BJ (cell line): ENCODE measurements around the gene STIM1. TPM values are rescaled to one million over a fixed set of nuclear protein-coding genes. Genes with fewer than 3 reads are reported as not detected.

Experiments used
- CTCF ChIA-PET: fragments of 350-600 bp; formaldehyde crosslinking; extraction: SDS; loops from one replicate; lab custom pipeline; 2021; ENCODE audit warnings: antibody characterized with exemption, inconsistent platforms; lab: Yijun Ruan, JAX
- POLR2A ChIA-PET: fragments of 300-600 bp; sonication (Branson Sonifier 250); formaldehyde crosslinking; extraction: SDS; loops from one replicate; lab custom pipeline; 2021; ENCODE audit warnings: antibody characterized with exemption; lab: Charles Lee
- DNase-seq: peaks from one replicate; pipeline ENCODE4 v3.0.0-alpha.2; 2011; ENCODE audit warnings: low read depth
- H3K27me3 ChIP-seq: 2 replicates; pipeline ENCODE4 v1.6.0; 2011; ENCODE audit warnings: low read length; ENCODE audit not compliant: control insufficient read depth, insufficient read depth
- H3K36me3 ChIP-seq: 2 replicates; pipeline ENCODE4 v1.5.1; 2011; ENCODE audit warnings: low read length; ENCODE audit not compliant: control insufficient read depth, insufficient read depth
- H3K4me3 ChIP-seq: 2 replicates; pipeline ENCODE4 v1.5.1; 2011; ENCODE audit warnings: low read depth, mild to moderate bottlenecking, control low read depth, low read length
- CTCF ChIP-seq: IDR thresholded peaks from 2 replicates; pipeline ENCODE4 v1.5.1; 2011; ENCODE audit warnings: low read depth, mild to moderate bottlenecking, control low read depth, inconsistent platforms, low read length, moderate library complexity; ENCODE audit not compliant: insufficient read depth
- polyA plus RNA-seq: library from polyadenylated mRNA; depleted of rRNA; stranded (reverse); fragments of >200 nt; gene quantifications from 2 replicates; pipeline ENCODE4 v1.2.3, GENCODE V29; 2011

STIM1 gene
- polyA plus RNA-seq, 1 experiment = 54.6 TPM

GRCh38 chr11:4111834-4112233, 256.4 kb downstream of the STIM1 start:
- POLR2A ChIA-PET = no interaction called here
- no peak for DNase-seq
- no peaks in the 10 kb centered on the region for H3K27me3 ChIP-seq
- no peak for TF ChIP-seq CTCF
- H3K36me3 ChIP-seq = peaks cover 3% of the 10 kb centered on the region
- CTCF ChIA-PET = no interaction called here
- no peak overlapping the region for H3K4me3 ChIP-seq

GRCh38 chr11:4115128-4115527, 259.7 kb downstream of the STIM1 start:
- TF ChIP-seq CTCF = no peak
- Histone ChIP-seq H3K4me3 (no peak overlapping the region), H3K27me3 (no peaks in the 10 kb centered on the region), H3K36me3 (peaks cover 3% of the 10 kb centered on the region)
- DNase-seq = no peak
- CTCF ChIA-PET = no interaction called here
- POLR2A ChIA-PET = no interaction called here

- Histone ChIP-seq H3K4me3 (no peak overlapping the region), H3K36me3 (peaks cover 2% of the 10 kb centered on the region; the same call in 1 of the 2 replicates), H3K27me3 (no peaks in the 10 kb centered on the region)
- no peak for TF ChIP-seq CTCF
- DNase-seq = no peak
- ChIA-PET POLR2A (interaction anchor here (0.7 kb wide), 1 partner anchor 13 kb away, joined by 6 read pairs; no protein-coding TSS in a partner anchor), CTCF (interaction anchor here (0.6 to 1.2 kb wide), 3 partner anchors 23 to 320 kb away, joined by 3 read pairs; no protein-coding TSS in a partner anchor)
Observed at GRCh38 chr11:4118107-4118506, 262.6 kb downstream of the STIM1 start.

- H3K27me3 ChIP-seq = no peaks in the 10 kb centered on the region
- peaks cover 3% of the 10 kb centered on the region; the same call in 1 of the 2 replicates for H3K36me3 ChIP-seq
- ChIA-PET POLR2A (no interaction called here), CTCF (no interaction called here)
- DNase-seq = no peak
- no peak overlapping the region for H3K4me3 ChIP-seq
- TF ChIP-seq CTCF = no peak
Observed at GRCh38 chr11:4123218-4123617, 267.8 kb downstream of the STIM1 start.

GRCh38 chr11:4125141-4125540, 269.7 kb downstream of the STIM1 start:
- POLR2A ChIA-PET = no interaction called here
- no peak overlapping the region for H3K4me3 ChIP-seq
- no peak for TF ChIP-seq CTCF
- H3K27me3 ChIP-seq = no peaks in the 10 kb centered on the region
- H3K36me3 ChIP-seq = peaks cover 3% of the 10 kb centered on the region; the same call in 1 of the 2 replicates
- no peak for DNase-seq
- CTCF ChIA-PET = no interaction called here
